Adrenal gland (tissue), 5 donors: ENCODE data around the gene ZBTB7C.

Experiments
- POLR2A ChIP-seq, 2 donors: fragments of 450-650 bp; IDR thresholded peaks; one replicate each; pipeline ENCODE4 v1.6.1; 2017; ENCODE audit warnings: antibody characterized with exemption in 2 of 2, mild to moderate bottlenecking in 2 of 2, moderate library complexity in 1 of 2
- TF ChIP-seq, protein P1 (sequence below), 6 experiments: fragments of 450-650 bp in 4 of 6; fragments of 200-600 bp in 2 of 6; sonication (generic) in 1 of 6; IDR thresholded peaks; 1 replicate in 5 of 6; 2 replicates in 1 of 6; pipeline versions ENCODE4 v1.5.1 to v1.8.0; 2016 to 2021; ENCODE audit warnings: antibody characterized with exemption in 6 of 6, mild to moderate bottlenecking in 2 of 6, moderate library complexity in 1 of 6
- donor health status: DM: no; HTN: no; CAD: no.

DNA sequence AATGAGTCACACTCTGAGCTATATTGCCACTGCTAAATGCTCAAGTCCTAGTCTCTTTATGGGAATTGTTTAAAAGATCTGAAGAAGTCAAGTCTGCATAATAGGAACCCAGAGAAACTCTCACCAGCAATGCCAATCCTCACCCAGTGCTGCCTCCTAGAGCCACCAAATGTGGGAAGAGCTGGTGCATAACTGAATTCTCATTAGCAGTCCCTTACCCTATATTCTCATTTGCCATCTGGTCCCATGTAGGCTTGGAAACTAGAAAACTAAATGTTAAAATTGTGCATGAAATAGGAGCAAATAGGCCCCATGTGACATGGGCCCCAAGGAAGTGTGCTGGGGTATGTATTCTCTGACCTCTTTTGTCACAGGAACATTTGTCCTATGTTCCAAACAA, 254.4 kb downstream of the ZBTB7C start:
- TF ChIP-seq POLR2A (IDR thresholded peaks at IDR 0.05) = no peak
- TF ChIP-seq, protein P1, sequence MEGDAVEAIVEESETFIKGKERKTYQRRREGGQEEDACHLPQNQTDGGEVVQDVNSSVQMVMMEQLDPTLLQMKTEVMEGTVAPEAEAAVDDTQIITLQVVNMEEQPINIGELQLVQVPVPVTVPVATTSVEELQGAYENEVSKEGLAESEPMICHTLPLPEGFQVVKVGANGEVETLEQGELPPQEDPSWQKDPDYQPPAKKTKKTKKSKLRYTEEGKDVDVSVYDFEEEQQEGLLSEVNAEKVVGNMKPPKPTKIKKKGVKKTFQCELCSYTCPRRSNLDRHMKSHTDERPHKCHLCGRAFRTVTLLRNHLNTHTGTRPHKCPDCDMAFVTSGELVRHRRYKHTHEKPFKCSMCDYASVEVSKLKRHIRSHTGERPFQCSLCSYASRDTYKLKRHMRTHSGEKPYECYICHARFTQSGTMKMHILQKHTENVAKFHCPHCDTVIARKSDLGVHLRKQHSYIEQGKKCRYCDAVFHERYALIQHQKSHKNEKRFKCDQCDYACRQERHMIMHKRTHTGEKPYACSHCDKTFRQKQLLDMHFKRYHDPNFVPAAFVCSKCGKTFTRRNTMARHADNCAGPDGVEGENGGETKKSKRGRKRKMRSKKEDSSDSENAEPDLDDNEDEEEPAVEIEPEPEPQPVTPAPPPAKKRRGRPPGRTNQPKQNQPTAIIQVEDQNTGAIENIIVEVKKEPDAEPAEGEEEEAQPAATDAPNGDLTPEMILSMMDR (IDR thresholded peaks at IDR 0.05) = no peak
